Osteoblast (primary cell): ENCODE measurements around the gene HEATR3. TPM values are rescaled to one million over a fixed set of nuclear protein-coding genes. Genes with fewer than 3 reads are reported as not detected.

Experiments
- DNase-seq: peaks from one replicate; pipeline ENCODE4 v3.0.0; 2011; ENCODE audit warnings: low spot score, mixed read lengths; ENCODE audit not compliant: insufficient read length; ENCODE audit errors: missing footprints
- H2AFZ ChIP-seq: 2 replicates; pipeline ENCODE4 v1.6.0; 2011; ENCODE audit warnings: mild to moderate bottlenecking, low read length
- H3K27ac ChIP-seq: 2 replicates; pipeline ENCODE4 v1.5.1; 2011; ENCODE audit warnings: mild to moderate bottlenecking, low read depth, low read length, moderate library complexity
- H3K27me3 ChIP-seq: 2 replicates; pipeline ENCODE4 v1.6.0; 2012; ENCODE audit warnings: mild to moderate bottlenecking, control low read depth, inconsistent platforms, low read length, moderate library complexity; ENCODE audit not compliant: insufficient read depth
- H3K36me3 ChIP-seq: 2 replicates; pipeline ENCODE4 v1.5.1; 2011; ENCODE audit warnings: mild to moderate bottlenecking, low read length, control low read depth, moderate library complexity; ENCODE audit not compliant: insufficient read depth
- H3K4me1 ChIP-seq: 2 replicates; pipeline ENCODE4 v1.5.1; 2011; ENCODE audit warnings: mild to moderate bottlenecking, low read length, control low read depth, moderate library complexity; ENCODE audit not compliant: insufficient read depth
- H3K4me2 ChIP-seq: 2 replicates; pipeline ENCODE4 v1.6.0; 2011; ENCODE audit warnings: mild to moderate bottlenecking, low read length; ENCODE audit not compliant: insufficient read depth
- H3K4me3 ChIP-seq: fragments of 200-600 bp; sonication (generic); 3 replicates; pipeline ENCODE4 v1.5.1; 2012; ENCODE audit warnings: mild to moderate bottlenecking, low read length, inconsistent platforms; ENCODE audit not compliant: insufficient read depth
- H3K79me2 ChIP-seq: 2 replicates; pipeline ENCODE4 v1.6.0; 2012; ENCODE audit warnings: mild to moderate bottlenecking, low read length, control low read depth, inconsistent platforms; ENCODE audit not compliant: insufficient read depth
- H3K9me3 ChIP-seq: 2 replicates; pipeline ENCODE4 v1.5.1; 2011; ENCODE audit warnings: low read depth, low read length, control low read depth
- H4K20me1 ChIP-seq: 2 replicates; pipeline ENCODE4 v1.6.0; 2012; ENCODE audit warnings: mild to moderate bottlenecking, low read length, control low read depth; ENCODE audit not compliant: insufficient read depth
- CTCF ChIP-seq: IDR thresholded peaks from 2 replicates; pipeline ENCODE4 v1.5.1; 2011; ENCODE audit warnings: mild to moderate bottlenecking, low read depth, low read length, moderate library complexity; ENCODE audit errors: extremely low read depth
- total RNA-seq: library from RNA; depleted of rRNA; stranded (reverse); fragments of >200 nt; gene quantifications from 2 replicates; pipeline ENCODE4 v1.2.3, GENCODE V29; 2012

The HEATR3 gene
- total RNA-seq, 1 donor = 19.5 TPM

GRCh38 chr16:50027829-50028228, 37.9 kb upstream of the HEATR3 start:
- DNase-seq = no peak
- H2AFZ ChIP-seq = no peak overlapping the region
- H3K4me1 ChIP-seq = peaks cover 8% of the 10 kb centered on the region
- no peak overlapping the region for H3K27ac ChIP-seq
- H3K4me3 ChIP-seq = no peak overlapping the region
- H4K20me1 ChIP-seq = peaks cover 4% of the 10 kb centered on the region
- no peak overlapping the region for H3K4me2 ChIP-seq
- H3K9me3 ChIP-seq = no peaks in the 10 kb centered on the region
- H3K36me3 ChIP-seq = peaks cover 31% of the 10 kb centered on the region
- no peak for TF ChIP-seq CTCF
- H3K27me3 ChIP-seq = no peaks in the 10 kb centered on the region
- H3K79me2 ChIP-seq = peaks cover 56% of the 10 kb centered on the region

GRCh38 chr16:50035468-50035992, 30.2 kb upstream of the HEATR3 start:
- no peak overlapping the region for H2AFZ ChIP-seq
- no peaks in the 10 kb centered on the region for H3K4me1 ChIP-seq
- H4K20me1 ChIP-seq = peaks cover 4% of the 10 kb centered on the region
- peaks cover 10% of the 10 kb centered on the region for H3K79me2 ChIP-seq
- H3K4me2 ChIP-seq = no peak overlapping the region
- H3K36me3 ChIP-seq = peaks cover 39% of the 10 kb centered on the region
- H3K4me3 ChIP-seq = no peak overlapping the region
- no peaks in the 10 kb centered on the region for H3K9me3 ChIP-seq
- DNase-seq = no peak
- TF ChIP-seq CTCF = no peak
- H3K27me3 ChIP-seq = no peaks in the 10 kb centered on the region
- H3K27ac ChIP-seq = no peak overlapping the region

GRCh38 chr16:50036426-50036825, 29.3 kb upstream of the HEATR3 start:
- no peak overlapping the region for H2AFZ ChIP-seq
- TF ChIP-seq CTCF = no peak
- H3K4me1 ChIP-seq = no peaks in the 10 kb centered on the region
- H3K36me3 ChIP-seq = peaks cover 31% of the 10 kb centered on the region
- peaks cover 4% of the 10 kb centered on the region for H4K20me1 ChIP-seq
- no peak overlapping the region for H3K4me3 ChIP-seq
- DNase-seq = no peak
- no peak overlapping the region for H3K4me2 ChIP-seq
- H3K27me3 ChIP-seq = no peaks in the 10 kb centered on the region
- no peak overlapping the region for H3K27ac ChIP-seq
- H3K9me3 ChIP-seq = no peaks in the 10 kb centered on the region
- peaks cover 8% of the 10 kb centered on the region for H3K79me2 ChIP-seq

GRCh38 chr16:50037662-50038220, 28.0 kb upstream of the HEATR3 start:
- Histone ChIP-seq H4K20me1 (no peaks in the 10 kb centered on the region), H3K4me3 (no peak overlapping the region), H3K4me1 (no peaks in the 10 kb centered on the region), H3K4me2 (no peak overlapping the region), H3K9me3 (no peaks in the 10 kb centered on the region), H3K36me3 (peaks cover 21% of the 10 kb centered on the region), H3K27ac (no peak overlapping the region), H3K27me3 (no peaks in the 10 kb centered on the region), H2AFZ (no peak overlapping the region), H3K79me2 (no peaks in the 10 kb centered on the region)
- TF ChIP-seq CTCF = no peak
- no peak for DNase-seq
